ENCODE measurements around the gene HOMER2. TPM values are rescaled to one million over a fixed set of nuclear protein-coding genes. Genes with fewer than 3 reads are reported as not detected.

HOMER2 gene
- total and polyA plus RNA-seq, 2 experiments from 2014 or later: 5.9 to 14.5 TPM

DNA sequence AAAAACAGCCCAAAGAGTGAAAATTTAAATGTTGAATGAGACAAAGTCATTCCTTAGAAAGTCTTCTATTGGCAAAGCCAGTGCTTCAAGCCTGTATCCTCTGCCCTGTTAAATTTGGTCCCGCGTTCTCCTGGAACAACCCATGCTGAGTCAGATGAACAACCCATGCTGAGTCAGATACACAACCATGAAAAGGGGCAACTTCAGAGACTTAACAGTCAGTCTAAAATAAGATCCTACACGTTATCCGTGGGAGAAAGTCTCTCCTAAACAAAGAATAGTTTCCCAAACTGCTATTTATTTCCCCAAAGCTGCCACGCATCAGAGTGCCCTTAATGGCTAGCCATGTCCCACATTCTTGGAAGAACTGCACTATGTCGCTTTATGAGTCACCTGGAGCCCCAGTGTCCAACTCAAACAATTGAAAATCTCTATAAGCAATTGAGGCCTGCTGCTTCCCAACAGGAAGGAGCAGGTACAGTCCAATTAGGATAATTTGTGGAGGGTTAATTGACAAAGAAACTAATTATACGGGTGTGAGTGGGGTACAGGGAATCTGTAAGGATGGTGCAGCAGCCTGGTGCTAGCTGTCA lies 77.0 kb downstream of the HOMER2 start:
- TF ChIP-seq EZH2 (IDR thresholded peaks at IDR 0.05; ENCODE audit: borderline replicate concordance) (no peak), EZH2phosphoT487 (IDR thresholded peaks at IDR 0.05; ENCODE audit: low read depth, severe bottlenecking, unreplicated experiment) (no peak)
- TF ChIP-seq, protein P1, sequence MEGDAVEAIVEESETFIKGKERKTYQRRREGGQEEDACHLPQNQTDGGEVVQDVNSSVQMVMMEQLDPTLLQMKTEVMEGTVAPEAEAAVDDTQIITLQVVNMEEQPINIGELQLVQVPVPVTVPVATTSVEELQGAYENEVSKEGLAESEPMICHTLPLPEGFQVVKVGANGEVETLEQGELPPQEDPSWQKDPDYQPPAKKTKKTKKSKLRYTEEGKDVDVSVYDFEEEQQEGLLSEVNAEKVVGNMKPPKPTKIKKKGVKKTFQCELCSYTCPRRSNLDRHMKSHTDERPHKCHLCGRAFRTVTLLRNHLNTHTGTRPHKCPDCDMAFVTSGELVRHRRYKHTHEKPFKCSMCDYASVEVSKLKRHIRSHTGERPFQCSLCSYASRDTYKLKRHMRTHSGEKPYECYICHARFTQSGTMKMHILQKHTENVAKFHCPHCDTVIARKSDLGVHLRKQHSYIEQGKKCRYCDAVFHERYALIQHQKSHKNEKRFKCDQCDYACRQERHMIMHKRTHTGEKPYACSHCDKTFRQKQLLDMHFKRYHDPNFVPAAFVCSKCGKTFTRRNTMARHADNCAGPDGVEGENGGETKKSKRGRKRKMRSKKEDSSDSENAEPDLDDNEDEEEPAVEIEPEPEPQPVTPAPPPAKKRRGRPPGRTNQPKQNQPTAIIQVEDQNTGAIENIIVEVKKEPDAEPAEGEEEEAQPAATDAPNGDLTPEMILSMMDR (IDR thresholded peaks at IDR 0.05; ENCODE audit: poor library complexity): no peak
- no peaks in the 10 kb centered on the region for H3K36me3 ChIP-seq (replicated peaks; ENCODE audit: insufficient read depth, low read depth)
- no peak for DNase-seq (ENCODE audit: low spot score)
- no peaks in the 10 kb centered on the region for H4K20me1 ChIP-seq (ENCODE audit: insufficient read depth, poor library complexity, severe bottlenecking)
- H3K4me1 ChIP-seq (ENCODE audit: insufficient read depth): no peaks in the 10 kb centered on the region
- no peaks in the 10 kb centered on the region for H3K79me2 ChIP-seq
- H2AFZ ChIP-seq: no peak overlapping the region
- 90% methylated on average over 7 of the region's 7 CpGs for WGBS (ENCODE audit: low lambda C conversion rate, missing lambda C conversion rate)
- H3K4me2 ChIP-seq: no peak overlapping the region
- H3K27ac ChIP-seq: no peak overlapping the region
- H3K4me3 ChIP-seq: no peak overlapping the region
- no peaks in the 10 kb centered on the region for H3K9me3 ChIP-seq (ENCODE audit: low read depth)
- H3K9me2 ChIP-seq (replicated peaks; ENCODE audit: insufficient read depth): no peaks in the 10 kb centered on the region
- no peaks in the 10 kb centered on the region for H3K27me3 ChIP-seq

DNA sequence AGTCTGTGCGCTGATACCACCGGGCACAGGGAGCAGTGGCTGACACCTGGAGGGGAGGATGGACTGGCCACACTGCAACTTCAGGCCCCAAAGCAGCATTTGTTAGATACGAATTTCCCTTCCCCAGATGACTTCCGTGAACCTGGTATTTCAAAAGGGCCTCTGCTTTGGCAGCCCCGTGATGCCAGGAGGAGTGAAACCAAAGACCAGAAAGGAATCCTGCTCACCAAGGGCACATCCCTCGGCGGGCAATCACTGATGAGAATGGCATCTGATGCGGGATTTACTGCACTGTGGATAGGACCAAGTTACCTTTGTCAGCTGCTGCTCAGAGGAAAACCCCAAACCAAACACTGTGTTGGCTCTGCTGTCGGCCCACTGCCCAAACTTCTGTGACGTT lies 77.6 kb downstream of the HOMER2 start:
- WGBS (ENCODE audit: low lambda C conversion rate, missing lambda C conversion rate): 96% methylated on average over 10 of the region's 10 CpGs
- Histone ChIP-seq H3K27me3 (no peaks in the 10 kb centered on the region), H3K36me3 (replicated peaks; ENCODE audit: insufficient read depth, low read depth) (no peaks in the 10 kb centered on the region), H3K4me3 (no peak overlapping the region), H3K27ac (no peak overlapping the region), H2AFZ (no peak overlapping the region), H3K9me3 (ENCODE audit: low read depth) (no peaks in the 10 kb centered on the region), H3K4me2 (no peak overlapping the region), H3K79me2 (no peaks in the 10 kb centered on the region), H3K4me1 (ENCODE audit: insufficient read depth) (no peaks in the 10 kb centered on the region), H3K9me2 (replicated peaks; ENCODE audit: insufficient read depth) (no peaks in the 10 kb centered on the region), H4K20me1 (ENCODE audit: insufficient read depth, poor library complexity, severe bottlenecking) (no peaks in the 10 kb centered on the region)
- DNase-seq (ENCODE audit: low spot score): no peak
- TF ChIP-seq EZH2phosphoT487 (IDR thresholded peaks at IDR 0.05; ENCODE audit: low read depth, severe bottlenecking, unreplicated experiment) (no peak), EZH2 (IDR thresholded peaks at IDR 0.05; ENCODE audit: borderline replicate concordance) (no peak)
- TF ChIP-seq, protein P1 (IDR thresholded peaks at IDR 0.05; ENCODE audit: poor library complexity): no peak

DNA sequence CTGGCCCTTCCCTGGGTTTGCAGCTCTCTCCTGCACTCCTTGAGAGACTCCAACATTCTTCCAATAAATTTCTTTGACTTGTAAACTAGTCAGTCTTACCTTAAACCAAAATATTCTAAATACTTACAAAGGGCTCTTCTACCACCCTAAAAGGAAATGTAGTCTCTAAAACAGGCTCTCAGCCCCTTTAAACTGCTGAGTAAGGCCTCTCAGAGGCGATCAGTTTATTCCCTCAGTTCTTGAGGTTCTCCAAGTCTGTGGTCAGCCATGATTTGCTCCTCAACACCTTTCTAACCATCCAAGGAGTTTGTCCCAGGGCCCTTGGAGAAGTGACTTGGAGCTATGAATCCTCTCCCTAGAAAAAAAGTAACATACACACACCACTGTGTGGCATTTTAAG lies 78.3 kb downstream of the HOMER2 start:
- Histone ChIP-seq H3K4me1 (ENCODE audit: insufficient read depth) (no peaks in the 10 kb centered on the region), H4K20me1 (ENCODE audit: insufficient read depth, poor library complexity, severe bottlenecking) (no peaks in the 10 kb centered on the region), H3K4me2 (no peak overlapping the region), H2AFZ (no peak overlapping the region), H3K9me3 (ENCODE audit: low read depth) (no peaks in the 10 kb centered on the region), H3K27ac (no peak overlapping the region), H3K79me2 (no peaks in the 10 kb centered on the region), H3K36me3 (replicated peaks; ENCODE audit: insufficient read depth, low read depth) (no peaks in the 10 kb centered on the region), H3K9me2 (replicated peaks; ENCODE audit: insufficient read depth) (no peaks in the 10 kb centered on the region), H3K4me3 (no peak overlapping the region), H3K27me3 (no peaks in the 10 kb centered on the region)
- DNase-seq (ENCODE audit: low spot score): no peak
- WGBS (ENCODE audit: low lambda C conversion rate, missing lambda C conversion rate): 94% methylated on average over 1 of the region's 1 CpG
- no peak for TF ChIP-seq EZH2 (IDR thresholded peaks at IDR 0.05; ENCODE audit: borderline replicate concordance)
- TF ChIP-seq, protein P1 (IDR thresholded peaks at IDR 0.05; ENCODE audit: poor library complexity): no peak
- no peak for TF ChIP-seq EZH2phosphoT487 (IDR thresholded peaks at IDR 0.05; ENCODE audit: low read depth, severe bottlenecking, unreplicated experiment)

Measured in hepatocyte (in vitro differentiated cells).